H9 (cell line): ENCODE results near the gene ABCA4. TPM values are rescaled to one million over a fixed set of nuclear protein-coding genes. Genes with fewer than 3 reads are reported as not detected.

Source experiments
- DNase-seq: peaks from one replicate; pipeline ENCODE4 v3.0.0-alpha.2; 2017
- H2AFZ ChIP-seq: one replicate; pipeline ENCODE4 v1.6.1; 2013; ENCODE audit warnings: mild to moderate bottlenecking, low read length, control low read depth, moderate library complexity
- H2AK5ac ChIP-seq: 2 replicates; pipeline ENCODE4 v1.6.1; 2013; ENCODE audit warnings: low read length, control low read depth, mixed read lengths; ENCODE audit not compliant: insufficient read length
- H2BK120ac ChIP-seq: one replicate; pipeline ENCODE4 v1.6.1; 2013; ENCODE audit warnings: low read depth, mild to moderate bottlenecking, low read length, control low read depth, inconsistent platforms; ENCODE audit not compliant: poor library complexity, severe bottlenecking
- H2BK12ac ChIP-seq: 2 replicates; pipeline ENCODE4 v1.6.1; 2013; ENCODE audit warnings: low read length, control low read depth, mixed read lengths, low read depth; ENCODE audit not compliant: insufficient read length
- H2BK15ac ChIP-seq: 2 replicates; pipeline ENCODE4 v1.6.1; 2013; ENCODE audit warnings: low read depth, low read length, control low read depth
- H2BK20ac ChIP-seq: one replicate; pipeline ENCODE4 v1.6.1; 2013; ENCODE audit warnings: low read depth, mild to moderate bottlenecking, low read length, control low read depth, inconsistent platforms; ENCODE audit not compliant: poor library complexity, severe bottlenecking
- H2BK5ac ChIP-seq: 2 replicates; pipeline ENCODE4 v1.6.1; 2013; ENCODE audit warnings: low read length, control low read depth, mixed read lengths; ENCODE audit not compliant: insufficient read length
- H3K14ac ChIP-seq: 2 replicates; pipeline ENCODE4 v1.6.1; 2013; ENCODE audit warnings: low read length, control low read depth; ENCODE audit not compliant: insufficient read depth
- H3K18ac ChIP-seq: 2 replicates; pipeline ENCODE4 v1.6.1; 2013; ENCODE audit warnings: low read depth, mild to moderate bottlenecking, mixed read lengths, low read length, control low read depth; ENCODE audit not compliant: insufficient read length
- H3K23ac ChIP-seq: 2 replicates; pipeline ENCODE4 v1.6.1; 2013; ENCODE audit warnings: low read length, control low read depth, mixed read lengths, low read depth; ENCODE audit not compliant: insufficient read length
- H3K23me2 ChIP-seq: 2 replicates; pipeline ENCODE4 v1.6.1; 2013; ENCODE audit warnings: low read depth, mild to moderate bottlenecking, mixed read lengths, low read length, control low read depth; ENCODE audit not compliant: insufficient read length, poor library complexity, severe bottlenecking
- H3K27ac ChIP-seq: 2 replicates; pipeline ENCODE4 v1.5.1; 2013; ENCODE audit warnings: low read length, control low read depth, mixed read lengths, low read depth; ENCODE audit not compliant: insufficient read length
- H3K27me3 ChIP-seq: 2 replicates; pipeline ENCODE4 v1.6.1; 2013; ENCODE audit warnings: low read length, control low read depth, inconsistent platforms; ENCODE audit not compliant: insufficient read depth
- H3K4ac ChIP-seq: 2 replicates; pipeline ENCODE4 v1.6.1; 2013; ENCODE audit warnings: low read depth, mild to moderate bottlenecking, control low read depth, inconsistent platforms, low read length, moderate library complexity
- H3K4me1 ChIP-seq: 2 replicates; pipeline ENCODE4 v1.6.1; 2013; ENCODE audit warnings: low read length, control low read depth, inconsistent platforms; ENCODE audit not compliant: insufficient read depth
- H3K4me2 ChIP-seq: 2 replicates; pipeline ENCODE4 v1.6.1; 2013; ENCODE audit warnings: low read length, control low read depth, mixed read lengths; ENCODE audit not compliant: insufficient read length, insufficient read depth
- H3K56ac ChIP-seq: 2 replicates; pipeline ENCODE4 v1.6.1; 2013; ENCODE audit warnings: low read depth, mild to moderate bottlenecking, mixed read lengths, low read length, control low read depth; ENCODE audit not compliant: insufficient read length
- H3K79me1 ChIP-seq: 2 replicates; pipeline ENCODE4 v1.6.1; 2013; ENCODE audit warnings: low read depth, mild to moderate bottlenecking, moderate library complexity, low read length, control low read depth, inconsistent platforms; ENCODE audit not compliant: insufficient read depth, poor library complexity, severe bottlenecking
- H3K79me2 ChIP-seq: 2 replicates; pipeline ENCODE4 v1.6.1; 2013; ENCODE audit warnings: low read length, control low read depth, inconsistent platforms; ENCODE audit not compliant: insufficient read depth
- H3K9ac ChIP-seq: 2 replicates; pipeline ENCODE4 v1.6.1; 2013; ENCODE audit warnings: low read length, control low read depth, mixed read lengths; ENCODE audit not compliant: insufficient read length; ENCODE audit errors: extremely low read depth
- H3K9me3 ChIP-seq: one replicate; pipeline ENCODE4 v1.6.1; 2013; ENCODE audit warnings: low read depth, low read length, inconsistent platforms; ENCODE audit not compliant: control insufficient read depth
- H3T11ph ChIP-seq: one replicate; pipeline ENCODE4 v1.6.1; 2013; ENCODE audit warnings: mild to moderate bottlenecking, low read length, control low read depth, inconsistent platforms
- H4K20me1 ChIP-seq: one replicate; pipeline ENCODE4 v1.6.1; 2013; ENCODE audit not compliant: control insufficient read depth, insufficient read length, insufficient read depth
- H4K5ac ChIP-seq: 2 replicates; pipeline ENCODE4 v1.6.1; 2013; ENCODE audit warnings: low read depth, mild to moderate bottlenecking, mixed read lengths, low read length, control low read depth; ENCODE audit not compliant: insufficient read length
- H4K8ac ChIP-seq: replicated peaks from 2 replicates; pipeline ENCODE4 v1.6.1; 2013; ENCODE audit warnings: low read length, control low read depth, mixed read lengths, low read depth; ENCODE audit not compliant: insufficient read length
- H4K91ac ChIP-seq: 2 replicates; pipeline ENCODE4 v1.6.1; 2013; ENCODE audit warnings: low read depth, mild to moderate bottlenecking, moderate library complexity, mixed read lengths, low read length, control low read depth; ENCODE audit not compliant: insufficient read length
- H3K27ac Mint-ChIP-seq, 3 experiments: 2 replicates in 2 of 3; 3 replicates in 1 of 3; pipeline ENCODE4 v1.8.0; 2020 to 2021; ENCODE audit warnings: mixed read lengths in 3 of 3, mild to moderate bottlenecking in 1 of 3, moderate library complexity in 1 of 3
- H3K27me3 Mint-ChIP-seq: 2 replicates; pipeline ENCODE4 v1.8.0; 2021; ENCODE audit warnings: low read depth, mild to moderate bottlenecking, moderate library complexity, mixed read lengths
- H3K36me3 Mint-ChIP-seq, 3 experiments: 2 replicates in 2 of 3; 3 replicates in 1 of 3; pipeline ENCODE4 v1.8.0; 2020 to 2021; ENCODE audit warnings: low read depth in 3 of 3, mixed read lengths in 3 of 3; ENCODE audit not compliant: insufficient read depth in 1 of 3
- H3K4me1 Mint-ChIP-seq, 2 experiments: 2 replicates each; pipeline ENCODE4 v1.8.0; 2020; ENCODE audit warnings: mixed read lengths in 2 of 2
- H3K4me3 Mint-ChIP-seq, 2 experiments: 2 replicates in 1 of 2; 3 replicates in 1 of 2; pipeline ENCODE4 v1.8.0; 2020 to 2021; ENCODE audit warnings: mild to moderate bottlenecking in 2 of 2, mixed read lengths in 2 of 2, moderate library complexity in 1 of 2
- H3K9me3 Mint-ChIP-seq, 2 experiments: 2 replicates in 1 of 2; 3 replicates in 1 of 2; pipeline ENCODE4 v1.8.0; 2020; ENCODE audit warnings: mild to moderate bottlenecking in 2 of 2, mixed read lengths in 2 of 2, moderate library complexity in 1 of 2
- CTCF ChIP-seq: fragments of 200-600 bp; sonication (generic); conservative IDR thresholded peaks from 3 replicates; pipeline ENCODE4 v1.8.0; 2021; ENCODE audit warnings: antibody characterized with exemption, mild to moderate bottlenecking
- WGBS: extraction: QIAGEN DNeasy Blood & Tissue Kit; methylation state at CpG from one replicate; pipeline ENCODE4 v1.1.7; 2013; ENCODE audit warnings: missing lambda C conversion rate, low lambda C conversion rate, mixed read lengths; ENCODE audit not compliant: insufficient read length; ENCODE audit errors: extremely low coverage; 5-methylcytosine and 5-hydroxymethylcytosine counted together
- total RNA-seq: library from RNA; stranded (reverse); gene quantifications from 2 replicates; pipeline ENCODE4 v1.2.1, GENCODE V29; 2021

The ABCA4 gene
- total RNA-seq, 1 experiment from 2014 or later = not detected

GRCh38 chr1:94038511-94038910 is 82.4 kb downstream of the ABCA4 start:
- Histone ChIP-seq H3K27ac (no peak overlapping the region), H3K9ac (no peak overlapping the region), H2AK5ac (no peak overlapping the region), H3K23me2 (no peaks in the 10 kb centered on the region), H4K5ac (no peak overlapping the region), H2AFZ (no peak overlapping the region), H4K91ac (no peak overlapping the region), H3K4me1 (no peaks in the 10 kb centered on the region; the same call in 1 of the 2 replicates), H3K4ac (no peak overlapping the region), H3K23ac (no peak overlapping the region), H3K27me3 (no peaks in the 10 kb centered on the region; the same call in 1 of the 2 replicates), H4K20me1 (peaks cover 2% of the 10 kb centered on the region), H3K79me2 (no peaks in the 10 kb centered on the region), H2BK5ac (no peak overlapping the region), H2BK12ac (no peak overlapping the region), H3T11ph (no peak overlapping the region), H3K79me1 (no peaks in the 10 kb centered on the region), H2BK15ac (no peak overlapping the region), H3K4me2 (no peak overlapping the region), H2BK120ac (no peak overlapping the region), H3K14ac (no peak overlapping the region), H2BK20ac (no peak overlapping the region), H3K18ac (no peak overlapping the region), H3K56ac (no peak overlapping the region), H3K9me3 (no peaks in the 10 kb centered on the region), H4K8ac (no peak overlapping the region)
- no CpG with 5 or more reads among the region's 3 CpGs for WGBS
- Mint-ChIP-seq H3K36me3 (no peaks in the 10 kb centered on the region), H3K4me3 (no peak overlapping the region), H3K27me3 (peaks cover 14% of the 10 kb centered on the region), H3K9me3 (no peaks in the 10 kb centered on the region), H3K4me1 (peaks cover 5 to 9% of the 10 kb centered on the region in 2 experiments), H3K27ac (no peak overlapping the region)
- no peak for DNase-seq
- TF ChIP-seq CTCF = no peak
